ENCODE data around the gene KRTAP10-3.

Gene KRTAP10-3

GRCh38 chr21:44547656-44548331 is 10.8 kb downstream of the KRTAP10-3 start:
- Histone ChIP-seq H3K4me1 (ENCODE audit: control insufficient read depth, insufficient read depth, low read length, unreplicated experiment) (no peaks in the 10 kb centered on the region), H2AFZ (ENCODE audit: low read length, unreplicated experiment) (no peak overlapping the region), H3K79me2 (ENCODE audit: control insufficient read depth, insufficient read depth, low read length, unreplicated experiment) (no peaks in the 10 kb centered on the region), H3K4me3 (ENCODE audit: low read depth, low read length) (no peak overlapping the region), H3K36me3 (ENCODE audit: insufficient read depth, low read length) (no peaks in the 10 kb centered on the region), H3K27ac (ENCODE audit: low read depth, low read length) (no peak overlapping the region), H3K27me3 (ENCODE audit: insufficient read depth, low read length) (peaks cover 49% of the 10 kb centered on the region)

DNA sequence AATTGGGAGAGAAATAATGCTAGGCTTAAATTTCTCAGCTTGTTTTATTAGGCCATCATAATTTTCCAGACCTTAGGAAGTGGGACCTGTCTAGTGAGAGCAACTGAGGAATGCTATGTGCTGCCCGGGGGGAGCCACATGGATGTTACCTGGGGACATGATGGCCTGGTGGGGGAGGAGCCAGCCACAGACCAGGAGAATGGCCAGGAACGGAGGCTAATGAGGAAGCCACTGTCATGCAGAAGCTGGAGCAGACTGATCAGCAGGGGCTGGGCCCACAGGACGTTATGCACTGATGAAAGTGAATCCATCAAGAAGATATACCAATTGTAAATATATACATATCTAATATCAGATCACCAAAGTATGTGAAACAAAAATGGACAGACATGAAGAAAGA is 14.0 kb downstream of the KRTAP10-3 start:
- peaks cover 56% of the 10 kb centered on the region for H3K27me3 ChIP-seq (ENCODE audit: insufficient read depth, low read length)

DNA sequence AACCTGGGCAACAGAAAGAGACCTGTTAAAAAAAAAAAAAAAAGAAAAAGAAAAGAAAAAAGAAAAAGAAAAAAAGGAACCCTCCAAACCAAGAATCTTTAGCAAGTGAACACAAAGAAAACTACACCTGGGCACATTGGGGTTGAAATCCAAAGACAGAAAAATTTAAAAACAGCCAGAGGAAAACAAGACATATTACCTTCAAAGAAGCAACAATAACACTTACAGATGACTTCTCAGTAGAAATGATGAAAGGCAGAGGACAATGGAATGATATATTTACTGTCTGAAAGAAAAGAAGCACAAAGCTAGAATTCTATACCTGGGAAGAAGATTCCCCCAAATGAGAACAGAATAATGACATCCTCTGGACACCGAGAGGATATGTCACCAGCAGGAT is 15.9 kb downstream of the KRTAP10-3 start:
- Histone ChIP-seq H3K36me3 (ENCODE audit: insufficient read depth, low read length) (no peaks in the 10 kb centered on the region), H2AFZ (ENCODE audit: low read length, unreplicated experiment) (no peak overlapping the region), H3K4me1 (ENCODE audit: control insufficient read depth, insufficient read depth, low read length, unreplicated experiment) (no peaks in the 10 kb centered on the region), H3K79me2 (ENCODE audit: control insufficient read depth, insufficient read depth, low read length, unreplicated experiment) (no peaks in the 10 kb centered on the region), H3K27me3 (ENCODE audit: insufficient read depth, low read length) (peaks cover 39% of the 10 kb centered on the region), H3K27ac (ENCODE audit: low read depth, low read length) (no peak overlapping the region), H3K4me3 (ENCODE audit: low read depth, low read length) (no peak overlapping the region)

More for the DNA sequence above, 14.0 kb downstream of the KRTAP10-3 start:
- no peak overlapping the region for H2AFZ ChIP-seq (ENCODE audit: low read length, unreplicated experiment)
- H3K4me3 ChIP-seq (ENCODE audit: low read depth, low read length) = no peak overlapping the region
- H3K79me2 ChIP-seq (ENCODE audit: control insufficient read depth, insufficient read depth, low read length, unreplicated experiment) = no peaks in the 10 kb centered on the region
- no peaks in the 10 kb centered on the region for H3K4me1 ChIP-seq (ENCODE audit: control insufficient read depth, insufficient read depth, low read length, unreplicated experiment)
- H3K27ac ChIP-seq (ENCODE audit: low read depth, low read length) = no peak overlapping the region
- no peaks in the 10 kb centered on the region for H3K36me3 ChIP-seq (ENCODE audit: insufficient read depth, low read length)

DNA sequence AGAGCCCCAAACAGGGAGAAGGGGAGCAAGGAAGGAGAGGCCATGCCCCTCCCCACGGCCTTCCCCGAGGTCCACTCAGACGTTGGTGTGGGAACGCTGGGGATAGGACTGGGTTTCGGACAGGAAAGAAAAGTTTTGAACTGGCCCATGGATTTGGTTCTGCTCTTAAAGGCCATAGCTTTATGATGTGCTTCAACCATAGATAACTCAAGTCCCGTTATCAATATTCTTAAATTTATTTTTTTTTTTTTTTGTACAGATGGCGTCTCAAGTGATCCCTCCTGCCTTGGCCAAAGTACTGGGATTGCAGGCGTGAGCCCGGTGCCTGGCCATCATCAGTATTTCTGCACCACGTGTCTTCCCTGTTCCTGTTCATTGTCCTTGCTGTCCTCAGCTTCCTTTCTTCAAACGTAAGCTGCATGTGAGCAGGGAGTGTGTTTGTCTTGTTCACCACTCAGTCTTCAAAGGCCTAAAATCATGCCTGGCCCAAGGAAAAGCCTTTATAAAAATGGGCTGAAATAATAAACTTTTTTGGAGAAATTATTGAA is 17.8 kb downstream of the KRTAP10-3 start:
- Histone ChIP-seq H3K4me1 (ENCODE audit: control insufficient read depth, insufficient read depth, low read length, unreplicated experiment) (no peaks in the 10 kb centered on the region), H3K36me3 (ENCODE audit: insufficient read depth, low read length) (no peaks in the 10 kb centered on the region), H3K4me3 (ENCODE audit: low read depth, low read length) (no peak overlapping the region), H3K27ac (ENCODE audit: low read depth, low read length) (no peak overlapping the region), H2AFZ (ENCODE audit: low read length, unreplicated experiment) (no peak overlapping the region), H3K79me2 (ENCODE audit: control insufficient read depth, insufficient read depth, low read length, unreplicated experiment) (no peaks in the 10 kb centered on the region), H3K27me3 (ENCODE audit: insufficient read depth, low read length) (peaks cover 30% of the 10 kb centered on the region)

DNA sequence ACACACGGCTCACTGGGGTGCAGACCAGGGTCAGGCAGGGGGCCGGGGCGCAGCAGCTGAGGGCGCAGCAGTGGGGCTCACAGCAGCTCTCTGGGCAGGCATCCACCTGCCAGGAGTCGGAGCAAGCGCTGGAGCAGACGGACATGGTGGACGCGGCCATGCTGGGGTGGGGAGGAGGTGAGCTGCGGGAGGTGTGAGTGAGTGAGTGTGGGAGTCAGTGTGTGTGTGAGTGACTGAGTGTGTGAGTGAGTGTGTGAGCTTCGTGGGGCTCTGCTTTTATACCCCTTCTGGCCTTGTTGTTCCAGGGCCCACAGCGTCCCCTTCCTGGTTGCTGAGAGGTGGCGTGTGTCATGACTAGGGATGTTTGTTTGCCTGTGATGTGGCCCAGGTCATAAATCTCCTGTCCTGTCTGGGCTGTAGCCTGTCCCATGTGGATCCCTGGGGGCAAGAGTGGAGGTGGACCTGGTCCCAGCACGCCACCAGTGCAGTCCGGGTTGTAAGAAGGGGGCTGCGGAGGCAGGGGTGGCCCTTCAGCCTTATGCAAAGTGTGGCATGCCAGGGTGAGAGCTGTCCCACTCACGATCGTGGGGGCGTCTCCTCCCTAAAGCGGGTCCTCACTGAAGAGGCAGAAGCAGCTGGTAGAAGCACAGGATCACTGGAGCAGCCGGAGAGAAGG is 18.5 kb downstream of the KRTAP10-3 start, which contains the start of gene KRTAP10-1:
Gene KRTAP10-1, minus strand, starts transcription at position 205 of the 676 bp plus-strand sequence. Its CDS starts 45 bp downstream, at position 160.
- no peak within 1 kb of the TSS for H3K4me3 ChIP-seq (ENCODE audit: low read depth, low read length)
- no peaks in the 10 kb centered on the region for H3K36me3 ChIP-seq (ENCODE audit: insufficient read depth, low read length)
- H3K27me3 ChIP-seq (ENCODE audit: insufficient read depth, low read length) = peaks cover 26% of the 10 kb centered on the region
- H3K79me2 ChIP-seq (ENCODE audit: control insufficient read depth, insufficient read depth, low read length, unreplicated experiment) = no peaks in the 10 kb centered on the region
- no peak within 1 kb of the TSS for H3K27ac ChIP-seq (ENCODE audit: low read depth, low read length)
- H2AFZ ChIP-seq (ENCODE audit: low read length, unreplicated experiment) = no peak within 1 kb of the TSS
- H3K4me1 ChIP-seq (ENCODE audit: control insufficient read depth, insufficient read depth, low read length, unreplicated experiment) = no peaks in the 10 kb centered on the region

DNA sequence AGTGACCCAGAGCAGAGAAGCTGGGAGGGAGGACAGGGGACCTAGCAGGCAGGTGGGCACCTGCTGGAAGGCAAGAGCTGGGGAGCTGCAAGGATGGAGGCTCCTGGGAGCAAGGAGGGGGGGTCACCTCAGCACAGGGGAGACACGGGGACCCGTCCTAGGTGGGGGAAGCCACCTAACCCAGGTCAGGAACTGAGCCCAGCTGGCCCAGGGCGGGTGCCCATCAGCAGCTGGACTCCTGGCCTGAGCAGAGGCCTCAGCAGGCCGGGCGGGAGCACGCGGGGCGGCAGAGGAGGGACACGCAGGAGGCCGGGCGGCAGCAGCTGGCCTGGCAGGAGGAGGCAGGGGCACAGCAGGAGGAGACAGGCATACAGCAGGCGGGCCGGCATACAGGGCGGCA is 19.5 kb downstream of the KRTAP10-3 start:
- H3K27me3 ChIP-seq (ENCODE audit: insufficient read depth, low read length) = peaks cover 26% of the 10 kb centered on the region

GRCh38 chr21:44537930-44538911 is 20.4 kb downstream of the KRTAP10-3 start:
- H3K36me3 ChIP-seq (ENCODE audit: insufficient read depth, low read length) = no peaks in the 10 kb centered on the region
- H3K4me1 ChIP-seq (ENCODE audit: control insufficient read depth, insufficient read depth, low read length, unreplicated experiment) = no peaks in the 10 kb centered on the region
- no peaks in the 10 kb centered on the region for H3K79me2 ChIP-seq (ENCODE audit: control insufficient read depth, insufficient read depth, low read length, unreplicated experiment)
- no peak overlapping the region for H2AFZ ChIP-seq (ENCODE audit: low read length, unreplicated experiment)
- no peak overlapping the region for H3K27ac ChIP-seq (ENCODE audit: low read depth, low read length)
- no peak overlapping the region for H3K4me3 ChIP-seq (ENCODE audit: low read depth, low read length)
- H3K27me3 ChIP-seq (ENCODE audit: insufficient read depth, low read length) = peaks cover 26% of the 10 kb centered on the region

More for the DNA sequence above, 19.5 kb downstream of the KRTAP10-3 start:
- no peak overlapping the region for H3K27ac ChIP-seq (ENCODE audit: low read depth, low read length)
- no peaks in the 10 kb centered on the region for H3K79me2 ChIP-seq (ENCODE audit: control insufficient read depth, insufficient read depth, low read length, unreplicated experiment)
- no peaks in the 10 kb centered on the region for H3K36me3 ChIP-seq (ENCODE audit: insufficient read depth, low read length)
- H3K4me3 ChIP-seq (ENCODE audit: low read depth, low read length) = no peak overlapping the region
- H2AFZ ChIP-seq (ENCODE audit: low read length, unreplicated experiment) = no peak overlapping the region
- H3K4me1 ChIP-seq (ENCODE audit: control insufficient read depth, insufficient read depth, low read length, unreplicated experiment) = no peaks in the 10 kb centered on the region

DNA sequence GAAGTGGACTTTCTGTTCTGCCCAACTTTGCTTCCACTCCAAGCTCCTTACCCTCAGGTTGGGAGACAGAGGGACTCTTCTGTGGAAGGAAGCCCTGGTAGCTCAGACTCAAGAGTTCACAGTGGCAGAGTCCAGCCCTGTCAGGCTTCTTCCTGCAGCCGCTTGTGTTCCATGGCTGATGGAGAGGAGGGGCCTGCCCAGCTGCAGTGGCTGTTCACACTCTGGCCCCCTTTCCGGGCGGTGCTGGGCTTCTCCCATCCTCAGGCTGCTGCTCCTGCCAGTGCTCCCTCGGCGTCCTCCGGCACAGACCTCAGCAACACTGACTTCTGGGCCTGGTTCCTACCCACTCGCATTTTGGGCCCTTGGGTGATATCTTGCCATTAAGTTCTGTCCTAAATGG is 22.6 kb downstream of the KRTAP10-3 start:
- Histone ChIP-seq H3K27me3 (ENCODE audit: insufficient read depth, low read length) (peaks cover 7% of the 10 kb centered on the region), H3K4me3 (ENCODE audit: low read depth, low read length) (no peak overlapping the region), H3K4me1 (ENCODE audit: control insufficient read depth, insufficient read depth, low read length, unreplicated experiment) (no peaks in the 10 kb centered on the region), H3K36me3 (ENCODE audit: insufficient read depth, low read length) (no peaks in the 10 kb centered on the region), H3K27ac (ENCODE audit: low read depth, low read length) (no peak overlapping the region), H3K79me2 (ENCODE audit: control insufficient read depth, insufficient read depth, low read length, unreplicated experiment) (no peaks in the 10 kb centered on the region), H2AFZ (ENCODE audit: low read length, unreplicated experiment) (no peak overlapping the region)

- H3K4me1 ChIP-seq (ENCODE audit: control insufficient read depth, insufficient read depth, low read length, unreplicated experiment) = no peaks in the 10 kb centered on the region
- H3K36me3 ChIP-seq (ENCODE audit: insufficient read depth, low read length) = no peaks in the 10 kb centered on the region
- peaks cover 5% of the 10 kb centered on the region; the same call in 1 of the 2 replicates for H3K27me3 ChIP-seq (ENCODE audit: insufficient read depth, low read length)
- no peak overlapping the region for H2AFZ ChIP-seq (ENCODE audit: low read length, unreplicated experiment)
- no peaks in the 10 kb centered on the region for H3K79me2 ChIP-seq (ENCODE audit: control insufficient read depth, insufficient read depth, low read length, unreplicated experiment)
- no peak overlapping the region for H3K27ac ChIP-seq (ENCODE audit: low read depth, low read length)
- no peak overlapping the region for H3K4me3 ChIP-seq (ENCODE audit: low read depth, low read length)
Measured at GRCh38 chr21:44534688-44535087, 23.9 kb downstream of the KRTAP10-3 start.
